CD4-positive, alpha-beta T cell treated with Interleukin-4 for 4 hours (primary cell): ENCODE results near the gene CLRN2.
"Not testable (repeated sequence)": the region's sequence is repeated elsewhere in the genome, so short reads cannot be mapped to it uniquely, and the experiment has no call there.

Experiments used
- DNase-seq: peaks from one replicate; pipeline ENCODE4 v3.0.0-alpha.2; 2020

CLRN2 gene

DNA sequence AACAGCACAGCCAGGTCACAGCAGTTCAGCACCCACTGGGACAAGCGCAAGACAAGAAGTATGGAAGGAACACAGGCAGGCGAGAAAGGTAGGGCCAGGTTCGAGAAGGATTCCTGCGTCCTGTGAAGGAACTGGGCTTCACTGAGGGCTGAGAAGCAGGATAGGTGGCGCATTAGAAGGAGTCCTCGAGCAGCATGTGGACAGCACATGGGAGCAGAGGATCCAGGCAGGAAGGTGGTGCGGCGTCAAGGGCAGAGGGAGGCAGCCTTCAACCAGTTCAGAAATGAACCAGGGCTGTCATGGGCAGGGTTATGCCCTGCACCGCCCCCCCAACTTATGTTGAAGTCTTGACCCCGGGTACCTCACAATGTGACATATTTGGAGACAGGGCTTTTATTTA lies 31.3 kb downstream of the CLRN2 start:
- no peak for DNase-seq

DNA sequence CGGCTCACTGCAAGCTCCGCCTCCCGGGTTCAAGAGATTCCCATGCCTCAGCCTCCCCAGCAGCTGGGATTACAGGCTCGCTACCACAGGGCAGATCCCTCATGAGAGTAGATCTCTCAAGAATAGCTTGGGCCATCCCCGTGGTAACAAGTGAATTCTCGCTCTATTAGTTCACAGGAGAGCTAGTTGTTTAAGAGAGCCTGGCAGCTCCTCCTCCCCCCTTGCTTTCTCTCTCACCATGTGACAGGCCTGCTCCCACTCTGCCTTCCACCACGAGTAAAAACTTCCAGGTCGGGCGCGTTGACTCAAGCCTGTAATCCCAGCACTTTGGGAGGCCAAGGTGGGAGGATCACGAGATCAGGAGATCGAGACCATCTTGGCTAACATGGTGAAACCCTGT lies 31.7 kb downstream of the CLRN2 start:
- no peak for DNase-seq

DNA sequence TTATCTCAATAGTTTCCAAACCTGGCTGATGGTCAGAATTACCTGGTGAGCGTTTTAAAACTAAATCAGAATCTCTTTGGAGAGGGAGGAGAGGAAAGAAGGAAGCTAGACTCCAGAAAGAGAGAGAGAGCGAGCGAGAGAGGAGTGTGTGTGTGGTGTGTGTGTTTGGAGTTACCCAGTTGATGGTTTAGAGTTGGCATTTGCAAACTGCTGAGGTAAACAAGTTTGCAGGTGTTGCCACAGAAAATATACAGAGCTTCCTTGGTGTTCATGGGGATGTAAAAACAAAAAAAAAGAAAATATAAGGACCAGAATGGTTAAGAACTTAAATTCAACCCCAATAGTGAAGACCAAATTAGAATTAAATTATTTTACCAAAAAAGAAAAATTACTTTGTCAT lies 35.6 kb downstream of the CLRN2 start:
- no peak for DNase-seq

DNA sequence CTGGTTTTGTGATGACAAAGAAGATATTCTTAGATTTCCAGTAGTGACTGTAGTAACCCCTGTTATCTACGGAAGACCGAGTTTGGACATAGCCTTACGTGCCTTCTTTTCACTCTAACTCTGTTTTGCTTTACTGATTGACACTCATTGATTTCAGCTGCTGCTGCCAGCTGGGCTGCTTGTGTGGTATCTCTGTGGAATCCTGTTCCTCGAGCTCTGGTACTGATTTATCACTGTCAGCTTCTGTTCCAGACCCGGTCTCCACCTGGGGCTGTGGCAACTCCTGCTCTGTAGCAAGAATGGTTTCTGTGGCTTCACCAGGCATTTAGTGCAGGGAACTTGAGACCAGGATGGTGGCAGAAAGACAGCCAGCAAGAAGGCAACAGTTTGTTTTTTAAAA lies 37.5 kb downstream of the CLRN2 start:
- DNase-seq, result no peak

DNA sequence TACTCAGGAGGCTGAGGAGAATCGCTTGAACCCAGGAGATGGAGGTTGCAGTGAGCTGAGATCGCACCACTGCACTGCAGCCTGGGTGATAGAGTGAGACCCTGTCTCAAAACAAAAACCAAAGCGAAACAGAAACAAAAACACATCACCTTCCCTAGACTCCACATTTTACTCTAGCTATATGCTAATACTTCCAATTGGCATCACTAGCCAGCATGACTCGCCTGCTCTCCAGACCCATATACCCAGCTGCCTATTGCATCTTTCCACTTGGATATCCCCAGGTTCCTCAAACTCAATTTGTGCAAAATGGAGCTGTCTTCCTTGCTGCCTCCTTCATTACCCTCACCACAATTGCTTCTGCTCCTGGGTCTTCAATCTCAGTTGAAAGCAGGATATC lies 39.6 kb downstream of the CLRN2 start:
- DNase-seq, result no peak

DNA sequence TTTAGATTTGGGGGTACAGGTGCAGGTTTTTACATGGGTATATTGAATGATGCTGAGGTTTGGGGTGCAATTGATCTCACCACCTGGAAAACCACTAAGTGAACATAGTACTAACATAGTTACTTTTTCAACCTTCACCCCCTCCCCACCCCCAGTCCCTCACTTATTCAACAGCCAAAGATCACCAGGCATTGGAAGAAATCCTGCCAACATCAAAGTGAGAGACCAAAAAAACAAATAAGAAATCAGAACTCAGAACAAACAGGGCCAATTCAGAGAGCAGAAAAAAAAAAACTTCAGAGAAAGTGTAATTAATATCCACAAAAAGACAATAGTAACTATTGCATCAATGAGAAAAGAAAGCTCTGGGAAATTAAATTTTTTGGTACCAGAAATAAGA lies 41.5 kb downstream of the CLRN2 start:
- no peak for DNase-seq

DNA sequence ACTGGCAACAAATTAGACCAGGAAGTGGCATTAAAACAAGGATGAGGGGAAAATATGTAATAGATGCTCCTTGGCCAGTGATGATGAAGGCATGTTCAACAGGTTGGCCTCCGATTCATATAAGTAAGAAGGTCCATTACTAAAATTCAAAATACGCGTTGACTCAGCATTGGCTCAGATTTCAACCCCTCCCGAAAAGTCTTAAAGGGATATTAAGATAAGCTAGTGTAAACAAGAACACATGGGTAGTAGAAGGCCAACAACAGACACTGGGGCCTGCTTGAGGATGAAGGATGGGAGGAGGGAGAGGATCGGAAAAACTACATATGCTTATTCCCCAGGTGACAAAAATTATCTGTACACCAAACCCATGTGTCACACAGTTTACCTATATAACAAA lies 42.9 kb downstream of the CLRN2 start:
- DNase-seq, result no peak

DNA sequence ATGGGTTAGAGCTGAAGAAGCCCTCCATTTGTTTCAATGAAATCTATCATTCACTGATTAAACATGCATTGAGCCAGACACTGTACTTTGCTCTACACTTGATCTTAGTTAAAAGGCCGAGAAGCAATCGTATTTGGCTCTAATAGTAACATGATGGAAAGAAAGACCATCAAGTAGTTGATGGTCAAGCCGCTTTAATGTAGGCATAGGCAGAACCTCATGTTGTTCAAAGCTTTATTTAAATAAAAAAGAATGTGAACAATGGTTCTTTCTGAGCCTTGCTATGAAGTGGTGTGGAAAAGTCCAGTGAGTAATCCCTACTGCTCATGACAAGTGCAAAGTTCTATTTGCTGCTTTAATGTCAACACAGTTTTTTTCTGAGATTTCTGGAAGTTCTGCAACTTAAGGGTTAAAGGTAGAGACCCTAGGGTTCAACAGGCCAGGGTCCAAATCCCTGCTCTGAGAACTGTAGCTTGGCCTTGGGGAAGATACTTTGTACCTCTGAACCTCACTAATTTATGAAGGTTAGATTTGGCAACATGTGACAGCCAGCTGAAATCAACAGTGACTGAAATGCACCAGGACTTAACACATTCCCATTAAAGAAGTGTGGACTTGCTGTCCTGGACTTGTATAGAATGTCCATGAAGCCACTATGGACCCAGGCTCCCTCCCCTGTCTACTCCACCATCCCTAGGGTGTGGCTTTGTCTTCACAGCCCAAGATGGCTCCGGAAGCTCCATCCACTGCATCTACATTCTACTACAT lies 44.2 kb downstream of the CLRN2 start:
- DNase-seq, result no peak

DNA sequence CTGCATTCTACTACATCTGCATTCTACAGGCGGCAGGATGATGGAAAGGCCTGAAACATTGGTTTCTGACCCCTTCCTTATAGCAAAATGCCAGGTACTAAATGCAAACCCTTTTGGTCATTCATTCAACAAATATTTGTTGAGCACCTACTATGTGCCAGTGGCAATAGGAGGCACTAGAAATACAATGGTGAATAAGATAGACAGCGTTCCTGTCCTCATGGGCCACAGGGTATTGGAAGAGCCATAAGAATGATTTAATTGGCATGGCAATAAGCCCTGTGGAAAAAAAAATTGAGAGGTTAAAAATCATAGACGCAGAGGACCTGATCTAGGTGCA lies 44.7 kb downstream of the CLRN2 start:
- no peak for DNase-seq

DNA sequence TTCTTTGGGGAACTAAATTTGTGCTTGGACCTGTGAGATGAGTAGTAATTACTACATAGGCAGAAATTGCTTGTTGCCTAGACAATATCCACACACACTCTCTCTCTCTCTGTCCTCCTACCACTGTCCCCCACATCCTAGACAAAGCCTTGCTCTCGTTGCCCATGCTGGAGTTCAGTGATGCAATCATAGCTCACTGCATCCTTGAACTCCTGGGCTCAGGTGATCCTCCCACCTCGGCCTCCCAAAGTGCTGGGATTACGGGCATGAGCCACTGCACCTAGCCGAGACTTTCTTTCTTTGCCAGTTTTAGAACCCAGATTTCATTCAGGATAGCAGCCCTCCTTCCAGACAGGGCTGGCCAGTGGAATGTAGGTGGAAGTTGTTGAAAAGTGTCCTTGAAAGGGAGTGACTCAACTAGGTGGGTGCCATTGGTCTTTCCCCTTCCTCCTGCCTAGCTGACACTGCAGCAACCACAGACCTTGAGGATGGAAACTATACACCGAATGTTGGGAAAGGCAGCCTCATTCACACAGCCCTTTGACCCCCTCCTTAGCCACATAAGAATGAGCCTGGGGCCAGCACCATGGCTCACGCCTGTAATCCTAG lies 45.2 kb downstream of the CLRN2 start:
- DNase-seq, result no peak

DNA sequence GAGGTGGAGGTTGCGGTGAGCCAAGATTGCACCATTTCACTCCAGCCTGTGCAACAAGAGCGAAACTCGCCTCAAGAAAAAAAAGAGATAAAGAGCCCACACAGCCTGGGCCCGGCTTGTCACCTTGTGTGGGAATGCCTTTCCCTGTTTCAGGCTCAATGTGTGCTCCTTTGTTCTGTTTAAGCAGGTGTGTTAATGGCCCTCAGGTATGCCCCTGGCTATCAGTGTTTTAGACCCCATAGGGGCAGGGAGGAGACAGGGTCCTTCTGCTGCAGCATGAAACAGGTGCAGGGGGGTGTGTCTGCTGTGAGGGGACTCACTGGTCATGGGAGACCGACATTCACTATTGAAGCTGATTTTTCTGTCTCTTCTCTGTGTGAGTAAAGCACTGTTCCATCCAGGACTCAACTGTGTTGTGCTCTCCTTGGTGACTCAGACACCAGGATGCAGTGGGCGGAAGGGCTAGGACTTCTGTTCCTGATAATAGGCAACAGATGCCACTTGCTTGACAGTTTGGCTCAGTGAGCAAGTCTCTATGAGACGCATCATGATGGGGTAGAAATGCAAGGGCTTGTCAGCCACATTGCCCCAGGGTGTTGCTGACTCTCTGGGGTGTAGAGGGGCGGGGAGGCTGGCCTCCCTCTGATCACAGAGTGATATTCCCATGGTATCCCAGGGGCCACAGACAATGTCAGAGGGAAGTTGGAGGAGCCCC lies 46.4 kb downstream of the CLRN2 start:
- no peak for DNase-seq

DNA sequence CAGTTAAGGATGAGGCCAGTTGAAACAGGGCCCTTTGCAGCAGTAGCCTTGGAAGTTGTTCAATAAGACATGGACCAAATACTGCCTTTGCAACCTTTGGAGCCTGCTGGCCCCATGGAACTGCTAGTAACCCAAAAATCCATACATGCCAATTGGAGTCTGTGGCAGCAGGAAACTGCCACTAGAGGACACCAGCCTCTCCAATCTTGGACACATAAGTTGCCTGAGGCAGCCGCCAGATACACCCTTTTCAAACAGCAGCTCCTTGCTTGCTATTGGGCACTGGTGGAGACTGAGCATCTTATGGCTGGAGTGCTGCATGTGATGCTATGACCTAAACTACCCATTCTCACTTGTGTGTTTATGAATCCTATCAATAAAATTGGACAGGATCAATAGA lies 47.2 kb downstream of the CLRN2 start:
- no peak for DNase-seq

DNA sequence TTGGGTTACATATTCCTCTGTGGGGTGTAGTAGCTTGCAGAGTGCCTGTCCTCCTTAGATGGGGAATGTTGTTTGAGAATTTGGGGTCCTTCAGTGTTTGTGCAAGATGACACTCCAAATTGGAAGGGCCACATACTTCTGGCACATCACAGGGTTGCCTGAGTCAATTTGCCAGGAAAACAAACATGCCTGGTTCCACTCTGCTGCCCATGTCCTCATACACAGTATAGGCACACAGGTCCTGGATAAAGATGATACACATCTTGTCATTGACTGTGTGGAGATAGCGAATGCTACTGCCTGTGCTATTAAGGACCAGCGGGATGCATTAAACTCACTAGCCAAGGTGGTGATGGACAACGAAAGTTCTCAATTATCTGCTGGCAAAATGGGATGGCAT lies 50.9 kb downstream of the CLRN2 start:
- DNase-seq, result no peak

DNA sequence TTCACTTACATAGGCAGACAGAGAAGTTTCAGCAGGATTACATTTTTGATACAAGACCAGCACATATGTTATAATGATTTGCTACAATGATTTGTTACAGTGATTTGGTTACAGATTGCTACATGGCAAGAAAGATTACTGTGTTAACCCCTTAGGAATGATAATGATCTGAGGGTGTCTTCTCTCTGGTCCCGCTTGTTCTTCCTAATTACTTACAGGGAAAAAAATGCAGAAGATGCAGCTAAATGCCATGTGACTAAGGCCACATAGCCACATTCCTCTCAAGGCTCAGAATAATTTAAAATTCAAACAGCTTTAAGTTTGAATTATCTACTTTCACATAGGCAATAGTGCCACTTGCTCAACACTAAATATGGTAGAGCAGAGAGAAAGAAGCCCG lies 52.3 kb downstream of the CLRN2 start:
- no peak for DNase-seq

DNA sequence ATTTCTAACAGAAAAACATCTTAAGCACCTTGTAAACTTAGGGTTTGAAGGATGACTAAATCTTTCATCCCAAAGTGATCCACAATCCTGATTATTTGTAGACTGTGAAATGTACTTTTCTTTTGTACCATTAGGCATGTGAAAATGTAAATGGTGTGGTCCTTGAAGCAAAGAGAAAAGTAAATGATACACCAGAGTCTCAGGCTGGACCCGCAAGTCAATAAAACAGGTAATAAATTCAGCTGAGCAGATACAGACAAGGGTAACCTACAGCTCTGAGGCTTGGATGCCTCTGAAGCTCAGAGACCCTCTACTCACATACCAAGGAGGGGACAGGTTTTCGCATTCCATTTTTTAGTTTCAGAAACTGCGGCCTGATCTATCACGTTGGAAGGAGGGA lies 59.2 kb downstream of the CLRN2 start:
- no peak for DNase-seq

DNA sequence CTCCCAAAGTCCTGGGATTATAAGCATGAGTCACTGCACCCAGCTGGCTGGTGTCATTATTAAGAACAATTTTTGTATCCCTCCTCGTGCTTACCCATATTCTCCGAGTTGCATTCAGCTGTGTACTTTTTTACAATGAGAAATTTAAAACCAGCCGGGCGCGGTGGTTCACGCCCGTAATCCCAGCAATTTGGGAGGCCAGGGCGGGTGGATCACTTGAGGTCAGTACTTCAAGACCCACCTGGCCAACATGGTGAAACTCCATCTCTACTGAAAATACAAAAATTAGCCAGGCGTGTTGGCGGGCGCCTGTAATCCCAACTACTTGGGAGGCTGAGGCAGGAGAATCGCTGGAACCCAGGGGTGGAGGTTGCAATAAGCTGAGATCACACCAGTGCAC lies 60.2 kb downstream of the CLRN2 start:
- not testable (repeated sequence) for DNase-seq
